Activated CD4-positive, CD25-positive, alpha-beta regulatory T cell treated with anti-CD3 and anti-CD28 coated beads, Interleukin-2, amount 50 U/mL, for 24 hours (primary cell): ENCODE data around the gene INPP5B.
A peak's percentile ranks its signal among the peaks of the same experiment; 100 is the strongest.
"Not testable (repeated sequence)": the region's sequence is repeated elsewhere in the genome, so short reads cannot be mapped to it uniquely, and the experiment has no call there.

Experiments
- ATAC-seq, 2 donors: fragments of 150-1000 bp; cut with Tn5 transposase; one replicate each; pipeline ENCODE4 v1.10.0; 2021; ENCODE audit warnings: mild to moderate bottlenecking in 1 of 2, moderate library complexity in 1 of 2

The INPP5B gene

DNA sequence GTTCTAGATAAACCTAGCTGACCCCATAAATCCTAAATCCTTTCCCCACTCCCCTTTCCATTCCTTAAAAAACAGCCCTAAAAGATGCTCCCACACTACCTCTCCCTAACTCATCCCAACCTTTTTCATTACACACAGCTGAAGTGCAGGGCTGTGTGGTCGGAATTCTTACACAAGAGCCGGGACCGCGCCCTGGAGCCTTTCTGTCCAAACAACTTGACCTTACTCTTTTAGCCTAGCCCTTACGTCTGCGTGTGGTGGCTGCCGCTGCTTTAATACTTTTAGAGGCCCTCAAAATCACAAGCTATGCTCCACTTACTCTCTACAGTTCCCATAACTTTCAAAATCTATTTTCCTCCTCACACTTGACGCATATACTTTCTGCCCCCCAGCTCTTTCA, 36.0 kb downstream of the INPP5B start:
- ATAC-seq, result not testable (repeated sequence)

DNA sequence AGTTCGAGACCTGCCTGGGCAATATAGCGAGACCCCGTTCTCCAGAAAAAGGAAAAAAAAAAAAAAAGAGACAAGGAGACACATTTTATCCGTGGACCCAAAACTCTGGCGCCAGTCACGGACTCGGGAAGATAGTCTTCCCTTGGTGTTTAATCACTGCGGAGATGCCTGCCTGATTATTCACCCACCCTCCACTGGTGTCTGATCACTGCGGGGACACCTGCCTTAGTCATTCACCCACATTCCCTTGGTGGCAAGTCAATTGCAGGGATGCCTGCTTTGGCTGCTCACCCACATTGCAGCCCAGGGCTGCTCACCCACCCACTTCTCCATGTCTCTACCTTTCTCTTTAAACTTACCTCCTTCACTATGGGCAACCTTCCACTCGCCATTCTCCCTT, 38.3 kb downstream of the INPP5B start:
- ATAC-seq, result not testable (repeated sequence)

DNA sequence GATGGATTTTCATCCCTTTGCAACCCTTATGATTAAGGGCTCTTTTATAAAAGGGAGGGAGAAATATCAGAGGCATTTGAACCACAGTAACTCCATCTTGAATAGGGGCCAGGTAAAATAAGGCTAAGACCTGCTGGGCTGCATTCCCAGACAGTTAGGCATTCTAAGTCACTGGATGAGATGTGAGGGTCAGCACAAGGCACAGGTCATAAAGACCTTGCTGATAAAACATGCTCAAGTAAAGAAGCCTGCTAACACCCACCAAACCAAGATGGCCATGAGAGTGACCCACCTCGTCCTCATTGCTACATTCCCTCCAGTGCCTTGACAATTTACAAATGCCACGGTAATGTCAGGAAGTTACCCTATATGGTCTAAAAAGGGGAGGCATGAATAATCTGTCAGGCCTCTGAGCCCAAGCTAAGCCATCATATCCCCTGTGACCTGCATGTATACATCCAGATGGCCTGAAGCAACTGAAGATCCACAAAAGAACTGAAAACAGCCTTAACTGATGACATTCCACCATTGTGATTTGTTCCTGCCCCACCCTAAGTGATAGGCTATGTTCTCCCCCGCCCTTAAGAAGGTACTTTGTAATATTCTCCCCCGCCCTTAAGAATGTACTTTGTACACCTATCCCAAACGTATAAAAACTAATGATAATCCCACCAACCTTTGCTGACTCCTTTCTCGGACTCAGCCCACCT, 39.3 kb downstream of the INPP5B start:
- ATAC-seq, result not testable (repeated sequence)

DNA sequence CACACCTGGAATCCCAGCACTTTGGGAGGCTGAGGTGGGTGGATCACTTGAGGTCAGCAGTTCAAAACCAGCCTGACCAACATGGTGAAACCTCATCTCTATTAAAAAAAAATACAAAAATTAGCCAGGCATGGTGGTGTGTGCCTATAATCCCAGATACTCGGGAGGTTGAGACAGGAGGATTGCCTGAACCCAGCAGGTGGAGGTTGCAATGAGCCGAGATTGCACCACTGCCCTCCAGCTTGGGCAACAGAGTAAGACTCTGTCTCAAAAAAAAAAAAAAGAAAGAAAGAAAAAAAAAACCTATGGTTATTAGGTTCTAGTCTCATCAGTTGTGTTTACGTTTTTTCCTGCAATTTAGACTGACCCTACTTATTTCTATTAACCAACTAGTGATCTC, 40.3 kb downstream of the INPP5B start:
- ATAC-seq, result not testable (repeated sequence)

DNA sequence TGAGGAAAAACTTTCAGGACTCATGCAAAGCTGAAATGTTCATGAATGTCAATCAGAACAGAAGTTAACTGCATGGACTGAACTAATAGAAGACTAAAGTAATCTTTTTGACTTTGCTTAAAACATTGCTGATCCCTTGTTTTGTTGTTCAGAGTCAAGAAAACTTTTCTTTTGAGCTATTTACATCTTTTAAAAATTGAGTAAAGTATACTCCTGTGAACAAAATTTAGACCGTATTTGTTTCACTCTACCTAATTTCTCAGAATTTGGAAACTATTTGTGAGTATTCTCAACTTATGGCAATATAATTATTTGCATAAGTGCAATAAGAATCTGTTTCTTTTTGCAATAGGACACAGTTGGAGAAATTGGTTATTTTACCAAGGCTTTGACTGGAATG, 41.1 kb downstream of the INPP5B start:
- ATAC-seq, result no peak

DNA sequence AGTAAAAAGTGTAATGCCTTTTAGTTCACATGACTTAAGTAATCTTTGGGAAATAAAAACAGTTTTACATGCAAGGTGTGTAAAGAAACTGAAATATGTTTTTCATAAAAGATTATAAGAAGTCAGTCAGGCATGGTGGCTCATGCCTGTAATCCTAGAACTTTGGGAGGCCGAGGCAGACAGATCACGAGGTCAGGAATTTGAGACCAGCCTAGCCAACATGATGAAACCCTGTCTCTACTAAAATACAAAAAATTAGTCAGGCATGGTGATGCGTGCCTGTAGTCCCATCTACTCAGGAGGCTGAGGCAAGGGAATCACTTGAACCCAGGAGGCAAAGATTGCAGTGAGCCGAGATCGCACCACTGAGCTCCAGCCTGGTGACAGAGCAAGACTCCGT, 42.9 kb downstream of the INPP5B start:
- ATAC-seq, result not testable (repeated sequence)

DNA sequence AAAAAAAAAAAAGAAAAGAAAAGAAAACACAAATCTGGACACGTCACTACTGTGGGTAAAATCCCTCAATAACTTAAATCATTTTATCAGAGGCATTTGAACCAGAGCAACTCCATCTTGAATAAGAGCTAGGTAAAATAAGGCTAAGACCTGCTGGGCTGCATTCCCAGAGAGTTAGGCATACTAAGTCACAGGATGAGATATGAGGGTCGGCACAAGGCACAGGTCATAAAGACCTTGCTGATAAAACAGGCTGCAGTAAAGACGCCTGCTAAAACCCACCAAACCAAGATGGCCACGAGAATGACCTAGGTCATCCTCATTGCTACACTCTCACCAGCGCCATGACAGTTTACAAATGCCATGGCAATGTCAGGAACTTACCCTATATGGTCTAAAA, 43.9 kb downstream of the INPP5B start:
- no peak for ATAC-seq

DNA sequence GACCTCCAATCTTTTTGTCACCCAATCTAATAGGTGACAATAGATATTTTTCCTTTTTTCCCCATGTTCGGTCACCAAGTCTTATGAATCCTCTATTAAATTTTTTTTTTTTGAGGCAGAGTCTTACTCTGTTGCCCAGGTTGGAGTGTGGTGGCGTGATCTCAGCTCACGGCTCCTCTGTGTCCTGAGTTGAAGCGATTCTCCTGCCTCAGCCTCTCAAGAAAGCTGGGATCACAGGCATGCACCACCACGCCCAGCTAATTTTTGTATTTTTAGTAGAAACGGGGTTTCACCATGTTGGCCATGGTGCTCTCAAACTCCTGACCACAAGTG, 45.0 kb downstream of the INPP5B start:
- no peak for ATAC-seq

DNA sequence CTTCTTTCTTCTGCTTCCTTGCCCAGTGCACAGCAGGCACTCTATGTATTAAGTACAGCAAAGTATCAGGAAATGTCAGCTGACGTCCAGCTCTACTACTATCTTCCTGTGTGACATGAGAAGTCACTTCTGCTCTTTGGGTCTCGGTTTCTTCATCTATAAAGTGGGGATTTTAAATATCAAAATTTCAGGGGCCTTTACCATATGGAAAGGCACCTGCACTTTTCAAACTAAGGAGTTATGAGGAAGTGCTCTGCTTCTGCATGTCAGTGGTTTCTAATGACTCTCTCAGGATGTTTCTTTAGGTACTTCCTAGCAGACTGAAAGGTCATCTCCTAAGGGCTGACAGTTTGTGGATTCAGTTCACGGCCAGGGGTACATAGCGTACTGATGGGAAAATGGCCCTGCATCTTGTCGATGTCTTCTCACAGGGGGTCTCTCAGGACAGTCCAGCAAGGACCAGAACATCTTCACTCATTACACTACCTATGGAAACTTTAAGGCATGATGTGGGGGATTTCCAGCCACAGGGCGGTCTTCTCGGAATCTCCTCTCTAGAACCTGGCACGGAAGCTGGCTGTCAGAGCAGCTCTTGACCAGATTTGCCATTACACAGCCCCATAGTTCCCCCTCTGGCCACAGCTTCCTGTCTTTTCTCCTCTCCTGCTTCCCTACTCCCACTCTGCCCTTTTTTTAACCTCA, 45.5 kb downstream of the INPP5B start:
- peak; percentile 46 to 73 for ATAC-seq

DNA sequence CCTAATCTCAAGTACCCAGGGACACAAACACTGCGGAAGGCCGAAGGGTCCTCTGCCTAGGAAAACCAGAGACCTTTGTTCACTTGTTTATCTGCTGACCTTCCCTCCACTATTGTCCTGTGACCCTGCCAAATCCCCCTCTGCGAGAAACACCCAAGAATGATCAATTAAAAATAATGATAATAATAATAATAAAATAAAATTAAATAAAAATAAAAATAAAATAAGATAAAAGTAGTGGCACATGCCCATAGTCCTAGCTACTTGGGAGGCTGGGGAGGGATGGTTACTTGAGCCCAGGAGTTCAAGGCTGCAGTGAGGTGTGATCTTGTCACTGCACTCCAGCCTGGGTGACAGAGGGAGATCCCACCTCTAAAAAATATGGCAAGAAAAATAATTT, 49.3 kb downstream of the INPP5B start:
- not testable (repeated sequence) for ATAC-seq

DNA sequence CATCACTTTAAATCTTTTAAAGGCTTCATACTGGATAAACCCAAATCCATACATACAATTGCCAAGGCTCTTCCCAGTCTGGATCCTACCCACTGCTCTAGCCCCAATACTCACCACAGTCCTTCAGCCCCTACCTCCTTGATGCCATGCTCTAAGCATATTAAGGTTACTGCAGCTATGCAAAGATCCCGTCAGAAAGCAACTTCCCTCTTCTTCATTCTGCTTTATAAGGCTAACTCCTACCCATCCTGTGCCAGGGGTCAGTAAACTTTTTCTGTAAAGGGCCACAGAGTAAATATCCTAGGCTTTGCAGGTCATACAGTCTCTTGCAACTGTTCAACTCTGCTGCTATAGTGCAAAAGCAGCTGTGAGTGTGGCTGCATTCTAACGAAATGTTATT, 53.2 kb downstream of the INPP5B start:
- ATAC-seq, result no peak

DNA sequence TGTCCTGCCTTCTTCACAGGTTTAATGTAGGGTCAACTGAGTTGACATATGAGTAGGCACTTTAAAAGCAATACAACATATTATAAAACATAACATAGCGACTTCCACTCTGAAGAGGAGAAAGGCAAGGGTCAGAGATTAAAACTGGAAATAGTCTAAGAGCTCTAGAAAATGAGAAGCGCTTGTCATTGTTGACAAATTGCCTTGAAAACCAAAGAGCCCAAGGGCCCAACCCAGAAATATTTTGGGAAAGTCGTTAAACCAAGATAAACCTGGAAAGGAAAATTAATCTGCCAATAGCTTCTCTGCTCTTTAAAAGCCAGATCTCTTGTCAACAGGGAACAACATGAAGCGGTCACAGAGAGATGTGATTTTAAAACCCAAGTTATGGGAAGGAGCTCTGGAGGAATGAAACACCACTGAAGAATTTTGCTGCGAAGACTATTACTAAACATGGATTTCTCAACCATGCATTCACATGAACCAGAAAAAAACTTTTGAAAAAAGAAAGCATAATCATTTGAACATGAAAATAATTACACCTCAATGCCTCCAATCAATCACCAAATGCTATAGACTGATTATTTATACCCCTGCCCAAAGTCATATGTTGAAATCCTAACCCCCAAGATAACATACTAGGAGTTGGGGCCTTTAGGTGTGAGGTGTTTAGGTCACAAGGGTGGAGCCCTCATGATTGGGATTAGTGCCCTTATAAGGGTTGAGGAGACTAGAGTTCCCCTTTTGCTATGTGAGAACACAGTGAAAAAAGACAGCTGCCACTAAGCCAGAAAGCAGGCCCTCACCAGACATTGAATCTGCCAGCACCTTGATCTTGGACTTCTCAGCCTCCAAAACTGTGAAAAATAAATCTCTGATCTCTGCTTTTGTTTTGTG, 54.5 kb downstream of the INPP5B start:
- ATAC-seq, result no peak

DNA sequence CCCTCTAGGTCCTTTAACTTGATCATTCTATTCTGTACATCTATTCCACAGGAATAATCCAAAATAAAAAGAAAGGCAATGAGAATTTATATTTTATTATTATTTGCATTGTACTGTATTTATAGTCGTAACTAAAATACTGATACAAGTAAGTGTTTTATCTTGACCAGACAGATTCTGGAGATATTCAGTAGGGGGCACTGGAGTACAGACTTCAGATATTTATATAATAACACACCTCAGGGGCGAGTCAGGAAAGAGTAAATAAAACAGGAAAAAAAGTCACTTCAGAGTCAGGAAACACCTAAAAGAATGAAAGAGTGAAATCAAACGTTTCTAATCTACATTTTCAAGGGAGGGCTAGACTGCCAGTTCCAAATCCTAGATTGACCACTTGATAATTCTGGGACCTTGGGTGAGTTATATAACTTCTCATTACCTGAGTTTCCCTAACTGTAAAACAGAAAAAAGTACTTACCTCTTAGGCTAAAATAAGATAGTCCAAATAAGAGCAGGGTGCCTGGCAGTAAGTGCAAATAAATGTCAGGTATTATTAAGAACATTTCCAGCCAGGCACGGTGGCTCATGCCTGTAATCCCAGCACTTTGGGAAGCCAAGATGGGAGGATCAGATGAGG, 56.4 kb downstream of the INPP5B start:
- peak in 1 of 2 donors; percentile 38 for ATAC-seq

DNA sequence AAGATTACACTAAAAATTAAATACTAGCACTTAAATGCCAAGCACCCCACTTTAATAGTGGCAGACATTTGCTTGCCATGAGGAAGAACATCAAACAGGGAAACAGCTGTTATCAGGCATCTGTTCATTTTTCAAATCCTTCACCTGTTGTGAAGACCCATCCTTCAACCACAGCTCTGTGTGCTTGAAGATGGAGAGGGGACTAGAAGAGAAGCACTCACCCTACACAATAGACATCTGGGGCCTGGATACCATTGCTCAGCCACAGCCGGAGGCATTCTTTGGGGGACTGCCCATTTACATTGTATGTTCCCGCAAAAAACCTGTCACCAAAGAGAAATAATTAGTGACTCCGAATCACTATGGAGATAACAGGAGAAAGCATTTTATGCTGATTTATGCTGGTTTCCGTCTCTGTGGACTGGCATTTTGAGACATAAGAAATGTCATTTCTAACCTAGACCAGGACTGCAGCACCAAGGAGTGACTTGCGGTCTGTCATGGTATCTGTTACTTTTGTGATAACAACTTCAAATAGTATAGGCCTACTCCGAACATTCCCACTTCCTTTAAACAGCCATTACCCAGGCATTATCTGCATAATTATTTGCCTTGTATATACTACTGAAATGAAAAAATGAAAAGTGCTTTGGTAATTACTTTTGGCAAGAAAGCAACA, 58.7 kb downstream of the INPP5B start:
- ATAC-seq, result no peak

DNA sequence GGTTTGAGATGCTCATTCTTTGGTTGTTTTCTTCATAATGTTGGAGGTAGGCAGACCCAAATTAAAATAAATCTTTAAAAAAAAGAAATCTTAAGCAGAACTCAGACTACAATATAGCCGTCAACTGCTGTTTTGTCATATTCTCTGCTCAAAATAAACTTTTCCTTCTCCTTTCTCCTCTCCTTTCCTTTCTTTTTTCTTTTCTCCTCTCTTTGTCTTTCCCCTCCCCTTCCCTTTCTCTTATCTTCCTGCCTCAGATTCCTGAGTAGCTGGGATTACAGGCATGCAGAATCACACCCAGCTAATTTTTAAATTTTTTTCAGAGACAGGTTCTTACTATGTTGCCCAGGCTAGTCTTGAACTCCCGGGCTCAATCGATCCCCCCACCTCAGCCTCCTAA, 62.7 kb downstream of the INPP5B start:
- ATAC-seq, result no peak

DNA sequence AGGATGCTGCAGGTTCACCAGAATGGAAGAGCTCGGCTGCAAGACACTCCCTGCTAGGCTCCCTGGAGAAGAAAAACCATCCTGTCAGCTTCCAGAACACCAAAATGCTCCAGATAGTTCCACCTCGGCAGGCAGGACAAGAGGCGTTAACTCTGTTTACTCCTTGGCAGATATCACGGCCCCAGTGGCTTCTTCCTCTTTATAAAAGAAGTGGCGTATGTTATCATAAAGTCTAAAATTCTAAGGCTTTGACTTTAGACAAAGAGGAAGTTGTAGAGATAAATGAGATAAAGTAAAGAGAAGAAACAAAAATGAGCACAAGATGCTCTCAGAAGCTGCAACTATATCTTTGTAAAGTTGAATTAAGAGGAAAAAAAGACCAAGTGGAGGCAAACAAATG, 63.2 kb downstream of the INPP5B start:
- ATAC-seq, result no peak

DNA sequence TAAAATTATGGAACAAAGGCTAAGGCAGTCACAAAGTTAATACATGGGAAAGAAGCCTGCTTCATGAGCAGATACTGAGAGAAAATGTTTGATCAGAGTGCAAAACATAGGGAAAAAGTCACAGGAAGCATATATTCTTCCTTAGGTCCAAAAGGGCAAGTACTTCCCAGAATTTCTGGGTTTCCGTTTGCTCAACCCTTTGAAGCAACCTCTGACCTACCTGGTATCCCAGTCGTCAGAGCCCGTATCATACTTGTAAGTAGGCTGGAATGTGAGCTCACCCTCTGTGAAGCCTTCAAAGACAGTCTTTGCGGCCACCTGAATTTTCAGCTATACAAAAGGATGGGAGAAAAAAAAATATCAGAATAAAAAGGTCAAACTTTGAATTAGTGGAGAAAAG, 67.0 kb downstream of the INPP5B start:
- no peak for ATAC-seq

DNA sequence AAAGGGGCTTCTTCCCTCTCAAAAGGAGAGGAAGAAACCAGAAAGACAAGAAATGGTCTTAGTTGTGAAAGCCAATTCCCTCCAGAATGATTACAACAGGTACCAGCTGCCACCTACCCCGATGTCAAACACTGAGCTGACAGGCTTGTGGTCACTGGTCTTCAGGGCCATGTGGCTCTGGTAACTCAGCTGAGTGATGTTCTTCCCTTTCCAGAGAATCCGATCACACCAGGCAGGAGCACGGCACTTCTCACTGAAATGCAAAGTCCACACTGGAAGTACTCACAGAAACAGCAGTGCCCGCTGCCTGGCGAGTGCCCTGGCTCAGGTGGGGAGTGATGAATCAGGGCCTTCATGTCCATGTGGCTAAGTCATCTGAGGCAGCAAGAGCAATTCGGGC, 68.8 kb downstream of the INPP5B start:
- no peak for ATAC-seq

DNA sequence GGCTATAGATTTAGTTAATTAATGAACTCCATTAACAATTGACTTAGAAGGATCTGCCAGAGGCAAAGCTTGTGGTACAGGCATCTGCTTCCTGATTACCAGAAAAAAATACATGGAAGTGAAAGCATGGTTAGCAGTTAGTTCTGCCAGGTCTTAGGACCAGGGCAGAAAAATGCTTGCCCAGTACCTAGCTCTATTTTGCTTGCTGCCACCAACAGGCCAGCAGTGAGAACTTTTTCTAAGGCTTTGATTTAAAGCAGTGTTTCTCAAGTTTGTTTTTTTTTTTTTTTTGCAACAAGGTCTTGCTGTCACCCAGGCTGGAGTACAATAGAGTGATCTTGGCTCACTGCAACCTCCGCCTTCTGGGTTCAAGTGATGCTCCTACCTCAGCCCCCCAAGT, 71.0 kb downstream of the INPP5B start:
- no peak for ATAC-seq

DNA sequence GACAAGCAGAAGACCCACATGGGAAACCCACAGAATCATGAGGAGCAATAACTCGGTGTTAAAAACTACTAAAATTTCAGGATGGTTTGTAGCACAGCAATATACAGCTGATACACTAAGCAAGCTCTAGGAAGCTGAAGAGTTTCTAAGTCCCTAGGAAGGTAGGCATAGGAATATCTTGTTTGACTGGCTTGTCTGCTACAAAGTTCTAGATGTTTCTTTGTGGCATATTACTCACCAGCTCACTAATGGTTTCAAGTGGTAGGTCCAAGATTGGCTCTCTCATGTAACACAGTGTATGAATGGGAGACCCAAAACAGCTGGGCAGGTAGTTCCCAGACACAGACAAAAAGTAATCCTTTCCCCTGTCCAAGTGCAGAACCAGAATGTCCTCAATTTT, 74.2 kb downstream of the INPP5B start:
- ATAC-seq, result no peak

DNA sequence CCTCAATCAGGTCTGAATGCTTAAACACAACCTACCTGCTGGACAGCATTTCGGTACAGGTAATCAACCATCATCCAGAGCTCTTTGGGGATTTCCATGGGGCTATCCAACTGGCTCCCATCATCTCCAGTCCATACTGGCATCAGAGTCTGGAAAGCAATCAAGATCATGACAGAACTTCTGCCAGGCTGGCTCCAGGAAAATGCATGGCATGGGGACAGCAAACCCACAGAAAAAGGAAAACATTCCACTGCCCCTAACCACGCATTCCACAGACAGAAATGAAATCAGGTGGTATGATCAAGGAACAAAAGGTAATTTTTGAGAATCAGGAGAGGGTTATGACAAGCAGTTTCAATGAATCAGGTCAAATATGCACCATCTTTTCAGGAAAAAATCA, 78.4 kb downstream of the INPP5B start:
- ATAC-seq, result no peak

DNA sequence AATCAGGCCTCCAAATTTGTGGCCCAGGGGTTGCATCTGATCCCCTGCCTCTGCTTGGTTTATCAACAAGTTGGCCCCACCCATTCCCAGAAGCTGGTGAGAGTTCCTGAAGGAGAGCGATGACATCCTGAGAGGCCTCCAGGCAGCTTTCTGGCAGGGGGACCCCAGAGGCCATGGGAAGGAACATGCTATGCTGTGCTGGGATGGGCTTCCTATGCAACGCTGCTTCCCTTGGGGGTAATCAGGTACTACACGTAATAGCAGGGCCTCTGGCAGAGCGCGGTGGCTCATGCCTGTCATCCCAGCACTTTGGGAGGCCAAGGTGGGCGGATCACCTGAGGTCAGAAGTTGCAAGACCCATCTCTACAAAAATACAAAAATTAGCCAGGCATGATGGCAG, 79.1 kb downstream of the INPP5B start:
- no peak for ATAC-seq

DNA sequence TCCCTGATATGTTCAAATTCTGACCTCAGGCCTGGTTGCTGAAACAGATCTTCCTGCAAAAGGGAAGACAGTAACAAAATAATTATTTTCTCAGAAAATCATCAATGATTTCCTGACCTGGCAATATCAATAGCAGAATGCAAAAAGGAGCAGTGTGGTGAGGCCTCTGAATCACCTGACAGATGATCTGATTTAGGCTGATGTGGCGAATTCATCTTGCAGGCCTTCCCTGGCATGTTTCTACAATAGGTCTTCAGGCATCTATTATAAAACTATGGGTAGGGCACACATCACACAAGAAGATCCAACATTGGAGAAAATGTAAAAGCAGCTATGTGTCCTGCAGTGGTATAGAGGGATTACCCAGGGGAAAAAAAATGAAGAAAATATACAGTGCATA, 80.4 kb downstream of the INPP5B start:
- no peak for ATAC-seq
